Stimulated activated naive CD4-positive, alpha-beta T cell treated with Interleukin-2 at 50 U/mL for 16 hours (primary cell): Measurements from ENCODE around the gene PTPRQ.
"Not testable (repeated sequence)": the region's sequence is repeated elsewhere in the genome, so short reads cannot be mapped to it uniquely, and the experiment has no call there.

Experiments
- DNase-seq: peaks from one replicate; lab custom pipeline; 2025; lab: John Stamatoyannopoulos, UW

The PTPRQ gene

GRCh38 chr12:80636832-80637231, 192.8 kb downstream of the PTPRQ start:
- DNase-seq, result no peak

- DNase-seq, result no peak
These were observed 197.9 kb downstream of the PTPRQ start for GRCh38 chr12:80641936-80642335.

- no peak for DNase-seq
These were observed 199.9 kb downstream of the PTPRQ start for GRCh38 chr12:80643961-80644360.

GRCh38 chr12:80648881-80649280, 204.8 kb downstream of the PTPRQ start:
- DNase-seq, result no peak

DNA sequence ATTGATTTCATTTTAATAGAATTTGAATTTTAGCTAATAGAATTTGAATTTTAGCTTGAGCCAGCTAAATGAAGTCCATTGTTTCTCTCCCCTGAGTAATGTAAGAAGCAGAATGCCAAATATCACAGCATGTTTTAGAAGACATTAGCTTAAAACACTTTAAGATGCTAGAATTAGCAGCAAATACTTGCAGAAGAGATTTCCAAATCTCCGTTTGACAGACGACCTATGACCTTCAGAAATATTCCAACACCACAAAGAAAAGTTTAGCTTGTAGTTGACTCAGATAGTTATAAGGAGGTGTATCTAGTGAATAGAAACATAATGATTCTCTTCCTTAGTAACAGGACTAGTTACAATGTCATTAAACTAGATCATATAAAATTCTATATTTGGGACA, 211.7 kb downstream of the PTPRQ start:
- DNase-seq, result no peak

- no peak for DNase-seq
These were observed 215.6 kb downstream of the PTPRQ start for GRCh38 chr12:80659512-80660063.

DNA sequence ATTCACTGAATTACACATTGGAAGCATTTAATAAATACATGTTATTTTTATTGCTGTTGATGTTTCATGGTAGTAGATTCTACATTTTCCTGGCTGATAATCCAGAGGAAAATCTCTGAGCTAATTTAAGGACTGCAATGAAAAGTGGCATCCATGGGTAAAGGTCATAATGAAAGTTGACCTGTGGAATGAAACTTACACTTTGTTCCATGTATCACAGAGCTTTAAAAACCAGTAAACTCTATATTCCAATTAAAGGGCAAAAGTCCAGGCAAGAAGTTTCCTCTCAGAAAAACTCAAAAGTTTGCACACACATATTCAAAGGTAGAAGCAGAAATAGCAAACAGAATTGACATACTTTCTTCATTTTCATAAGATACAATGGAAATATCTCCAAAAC, 218.6 kb downstream of the PTPRQ start:
- DNase-seq, result no peak

GRCh38 chr12:80670214-80670613, 226.2 kb downstream of the PTPRQ start:
- DNase-seq, result no peak

- not testable (repeated sequence) for DNase-seq
These were observed 232.1 kb downstream of the PTPRQ start for GRCh38 chr12:80676042-80676636.

DNA sequence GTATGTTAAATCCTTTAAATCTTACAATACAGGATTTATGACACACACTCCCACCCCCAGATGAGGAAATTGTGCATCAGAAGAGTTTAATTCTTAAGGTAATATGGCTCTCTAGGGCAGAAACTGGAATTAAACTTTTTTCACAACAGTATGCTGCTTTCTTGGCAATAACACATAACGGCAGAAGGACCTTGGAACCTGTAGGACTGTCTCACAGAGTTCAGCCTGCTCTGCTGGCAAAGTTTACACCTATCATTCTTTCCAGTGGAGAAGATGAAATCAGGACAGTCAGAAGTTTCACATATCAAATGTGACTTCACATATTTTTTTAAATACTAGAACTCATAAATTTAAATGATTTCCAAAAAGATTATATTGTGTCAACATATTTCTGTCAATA, 232.8 kb downstream of the PTPRQ start:
- no peak for DNase-seq

DNA sequence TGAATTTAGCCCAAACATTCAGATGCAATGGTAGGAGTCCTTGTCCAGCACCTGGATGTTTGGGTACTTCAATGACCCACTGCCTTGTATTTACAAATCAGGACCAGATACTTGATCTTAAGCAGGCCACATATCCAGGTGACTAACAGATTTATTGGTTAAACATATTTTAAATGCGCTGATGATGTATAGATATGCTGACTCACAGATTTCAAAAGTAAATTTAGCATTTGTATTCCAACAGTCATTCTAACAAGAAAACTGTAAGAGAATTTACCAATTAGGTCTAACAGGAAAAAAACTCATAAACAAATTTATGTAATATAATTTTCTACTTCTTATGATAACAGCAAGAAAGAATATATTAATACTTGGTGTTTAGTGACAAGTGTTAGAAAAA, 234.0 kb downstream of the PTPRQ start:
- no peak for DNase-seq

DNA sequence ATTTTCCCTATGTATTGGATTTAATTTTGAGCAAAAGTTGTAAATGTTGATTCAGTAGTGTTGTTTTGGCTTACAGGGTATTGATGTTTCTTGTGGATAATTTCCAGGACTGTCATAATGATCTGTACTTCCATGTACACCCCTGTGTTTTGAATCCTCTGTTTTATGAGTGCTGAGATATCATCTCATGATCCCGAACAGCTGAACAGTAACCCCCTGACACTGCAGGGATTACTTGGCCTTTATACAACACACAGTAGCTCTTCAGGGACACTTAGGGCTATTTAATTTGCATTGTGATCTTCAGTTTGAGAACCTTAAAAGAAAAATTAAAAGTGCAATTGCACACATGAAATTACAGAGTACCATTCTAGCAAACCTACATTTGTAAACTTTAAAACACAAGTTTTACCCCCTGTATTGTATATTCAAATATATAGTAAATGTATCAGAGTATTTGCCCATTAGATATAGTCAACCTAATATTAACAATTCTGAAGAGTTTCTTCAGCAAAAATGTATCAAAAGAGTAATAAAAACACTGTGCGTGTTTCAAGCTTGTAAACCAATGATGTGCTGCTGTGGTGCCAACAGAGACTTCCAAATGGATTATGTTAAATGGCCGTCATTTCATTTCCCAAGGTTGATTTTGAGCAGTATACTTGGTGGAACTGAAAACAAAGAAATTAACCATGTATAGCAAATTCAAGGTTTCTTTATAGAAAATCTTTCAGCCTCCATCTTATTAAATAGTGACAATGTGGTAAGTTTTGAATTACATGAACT, 235.5 kb downstream of the PTPRQ start:
- no peak for DNase-seq

GRCh38 chr12:80681287-80681686, 237.3 kb downstream of the PTPRQ start:
- DNase-seq, result no peak

- no peak for DNase-seq
These were observed 237.8 kb downstream of the PTPRQ start for GRCh38 chr12:80681786-80682185.

GRCh38 chr12:80684077-80684495, 240.1 kb downstream of the PTPRQ start:
- DNase-seq, result no peak

DNA sequence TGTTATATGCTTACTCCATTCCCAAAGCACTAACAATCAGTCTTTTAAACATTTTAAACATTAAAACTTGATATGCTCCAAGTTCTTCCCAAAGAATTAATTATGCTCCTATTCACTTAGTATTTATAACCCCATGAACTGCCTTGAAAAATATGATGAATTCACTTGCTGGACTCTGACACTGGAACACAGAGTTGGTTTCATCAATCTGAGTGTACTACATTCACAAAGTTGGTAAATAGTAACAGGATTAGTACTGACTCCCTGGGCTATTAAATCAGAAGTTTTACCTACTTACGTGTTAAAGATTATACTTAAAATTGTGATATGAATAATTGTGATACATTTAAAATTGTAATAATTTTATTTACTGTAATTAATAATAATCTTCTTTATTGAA, 246.1 kb downstream of the PTPRQ start:
- DNase-seq, result no peak

- no peak for DNase-seq
These were observed 246.5 kb downstream of the PTPRQ start for GRCh38 chr12:80690513-80690912.

DNA sequence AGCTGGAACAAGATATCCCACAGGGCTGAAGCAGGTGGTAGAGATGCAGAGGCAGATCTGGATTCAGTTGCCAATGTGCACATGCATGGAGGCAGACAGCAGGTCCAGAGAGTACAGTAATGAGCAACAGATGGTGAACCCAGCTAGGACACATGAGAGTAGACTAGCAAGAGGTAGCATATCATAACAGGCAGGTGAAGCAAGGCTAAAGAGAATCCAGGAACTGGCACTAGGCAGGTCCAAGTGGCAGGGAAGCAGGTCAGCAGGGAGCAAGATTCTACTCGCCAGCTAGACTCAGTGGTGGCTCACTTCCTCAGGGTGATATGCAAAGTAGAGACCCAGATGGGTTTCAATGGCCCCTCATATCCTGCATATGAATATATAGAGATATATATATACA, 248.1 kb downstream of the PTPRQ start:
- no peak for DNase-seq

DNA sequence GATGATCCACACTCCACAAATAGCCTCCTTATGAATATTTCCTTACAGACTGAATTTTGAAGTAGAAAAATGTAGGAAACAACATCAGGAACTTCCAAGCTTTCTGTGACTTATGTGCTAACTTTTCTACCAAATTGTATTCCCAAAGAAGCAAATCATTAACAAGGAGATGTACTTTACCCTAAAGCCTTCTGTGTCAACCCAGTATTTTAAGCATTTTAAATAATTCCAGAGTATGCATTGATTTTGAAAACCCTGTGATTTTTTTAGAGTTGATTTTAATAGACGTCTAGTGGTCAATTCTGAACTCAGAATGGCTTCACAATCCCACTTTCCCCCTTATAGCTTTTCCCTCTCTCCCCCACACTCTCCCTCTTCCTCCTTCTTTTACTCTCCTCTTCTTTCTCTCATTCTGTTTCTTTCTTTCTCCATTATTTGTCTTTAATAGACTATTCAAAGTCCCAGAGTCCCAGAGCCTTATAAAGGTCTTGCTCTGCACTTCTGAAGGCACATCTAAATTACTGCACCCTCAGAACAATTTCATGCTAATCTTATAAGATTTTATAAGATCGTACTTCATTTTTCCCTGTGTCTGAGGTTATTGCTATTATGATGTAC, 253.3 kb downstream of the PTPRQ start:
- DNase-seq, result no peak

DNA sequence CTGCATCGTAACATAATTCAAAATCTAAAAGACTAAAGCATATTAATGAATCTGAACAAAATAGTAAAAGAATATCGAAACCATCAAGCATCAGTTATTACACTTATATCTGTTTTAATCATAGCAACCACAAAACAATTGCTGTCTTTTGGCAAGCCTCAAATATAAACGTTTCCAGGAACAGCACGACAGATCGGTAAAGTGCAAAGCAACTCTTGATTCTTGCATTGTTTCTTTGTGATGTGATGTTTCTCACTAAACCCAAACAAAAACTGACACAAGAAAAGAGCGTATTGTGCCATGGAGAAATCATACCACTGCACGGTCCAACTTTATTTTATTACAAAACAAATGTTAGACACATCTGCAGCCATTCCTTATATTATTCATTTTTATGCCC, 254.2 kb downstream of the PTPRQ start:
- no peak for DNase-seq

DNA sequence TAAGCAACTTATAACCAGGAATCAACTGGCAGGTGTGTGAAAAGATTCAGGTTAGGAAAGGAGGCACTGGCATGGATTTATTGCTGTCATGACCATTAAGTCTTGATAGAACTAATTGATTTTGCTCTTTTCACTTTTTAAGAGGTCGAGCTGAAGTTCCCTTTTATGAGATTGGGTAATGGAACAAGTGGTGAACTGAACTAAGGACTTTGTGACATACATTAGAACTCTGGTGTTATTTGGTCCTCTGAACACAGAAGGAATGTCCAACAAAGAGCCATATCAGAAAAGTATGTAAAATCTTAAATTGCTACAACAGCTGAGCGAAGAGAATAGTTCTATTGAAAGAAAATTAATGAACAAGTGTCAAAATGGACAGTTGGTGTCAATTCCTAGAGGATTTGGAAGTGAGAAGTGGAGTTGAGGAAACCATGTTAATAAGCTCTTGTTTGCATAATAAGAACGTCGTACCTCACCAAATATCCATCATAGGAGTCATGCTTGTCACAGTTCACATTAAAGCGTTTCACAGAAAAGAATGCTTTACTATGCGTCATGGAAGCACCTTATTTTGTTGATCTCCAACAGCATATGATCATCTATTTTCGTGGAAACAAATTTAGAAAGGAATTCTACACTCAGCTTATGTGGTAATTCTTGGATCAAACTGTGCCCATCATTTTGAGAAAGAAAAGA, 255.0 kb downstream of the PTPRQ start:
- DNase-seq, result no peak

GRCh38 chr12:80700327-80700726, 256.3 kb downstream of the PTPRQ start:
- no peak for DNase-seq

DNA sequence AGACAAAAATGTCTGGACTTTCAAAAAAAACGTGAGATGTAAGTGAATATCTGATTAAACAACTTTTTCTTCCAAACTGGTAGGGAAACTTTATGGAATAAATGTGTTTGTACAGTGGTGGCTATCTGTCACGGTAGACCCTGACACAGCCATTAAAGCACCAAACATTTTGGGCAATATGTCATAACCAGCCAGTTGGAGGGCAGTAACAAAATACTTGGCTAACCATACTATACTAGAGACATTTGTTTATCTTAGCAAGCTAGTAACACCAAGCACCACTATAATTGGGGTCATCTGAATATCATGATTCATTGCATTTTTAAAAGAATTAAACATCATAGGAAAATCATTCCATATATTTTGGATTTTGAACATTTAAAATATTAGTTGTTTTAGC, 257.4 kb downstream of the PTPRQ start:
- DNase-seq, result no peak
